K562 (cell line): ENCODE measurements around the gene ZNF467. TPM values are rescaled to one million over a fixed set of nuclear protein-coding genes. Genes with fewer than 3 reads are reported as not detected.
A peak's percentile ranks its signal among the peaks of the same experiment; 100 is the strongest.

ENCODE experiments used
- ATAC-seq: fragments of 200-7000 bp; cut with Tn5 transposase; 3 replicates; pipeline ENCODE4 v1.9.1; 2020; ENCODE audit warnings: moderate library complexity
- BruUV-seq: library from RNA; stranded (reverse); fragments of 400-500 nt; replicated peaks from 2 replicates; lab custom pipeline; 2021; lab: Mats Ljungman, UMichigan
- CTCF ChIA-PET: fragments of 300-600 bp; formaldehyde crosslinking; extraction: SDS; loops from one replicate; lab custom pipeline; 2021; ENCODE audit warnings: low intra/inter-chr PET ratio; lab: Yijun Ruan, JAX
- POLR2A ChIA-PET: fragments of 300-600, 350-650 bp; sonication (Branson Sonifier 250); formaldehyde crosslinking; extraction: SDS; loops from one replicate; lab custom pipeline; 2021; ENCODE audit warnings: antibody characterized with exemption, inconsistent platforms; lab: Yijun Ruan, JAX
- DNase-seq, 4 experiments: peaks; one replicate each; pipeline versions ENCODE4 v3.0.0 to v3.0.0-alpha.2; 2011 to 2018; ENCODE audit warnings: low spot score in 3 of 4, mixed read lengths in 3 of 4; ENCODE audit errors: extremely low read depth in 1 of 4
- FAIRE-seq: peaks from 2 replicates; lab custom pipeline; 2011; peaks lifted over from hg19 to GRCh38; lab: Jason Lieb, UNC
- H2AFZ ChIP-seq: 2 replicates; pipeline ENCODE4 v1.6.0; 2011; ENCODE audit warnings: low read depth, low read length, control low read depth, inconsistent platforms
- H3K27ac ChIP-seq: fragments of 200-600 bp; 3 replicates; pipeline ENCODE4 v1.8.0; 2011; ENCODE audit warnings: low read depth, mild to moderate bottlenecking, control low read depth, inconsistent platforms, low read length, moderate library complexity, mixed read lengths; ENCODE audit errors: extremely low read depth
- H3K27me3 ChIP-seq, 2 experiments: fragments of 300-600 bp in 1 of 2; 2 replicates in 1 of 2; 3 replicates in 1 of 2; pipeline versions ENCODE4 v1.6.0 to v1.8.0; 2011; ENCODE audit warnings: inconsistent platforms in 2 of 2, low read length in 2 of 2, mild to moderate bottlenecking in 1 of 2, mixed read lengths in 1 of 2, moderate library complexity in 1 of 2; ENCODE audit not compliant: control insufficient read depth in 2 of 2, insufficient read depth in 2 of 2
- H3K36me3 ChIP-seq: fragments of 300-600 bp; 3 replicates; pipeline ENCODE4 v1.8.0; 2011; ENCODE audit warnings: mild to moderate bottlenecking, low read length, inconsistent platforms; ENCODE audit not compliant: control insufficient read depth, insufficient read depth
- H3K4me1 ChIP-seq, 2 experiments: fragments of 200-600 bp in 1 of 2; replicated peaks in 1 of 2; 2 replicates in 1 of 2; 3 replicates in 1 of 2; pipeline versions ENCODE4 v1.5.1 to v1.8.0; 2011; ENCODE audit warnings: inconsistent platforms in 2 of 2, low read length in 2 of 2, mild to moderate bottlenecking in 1 of 2, mixed read lengths in 1 of 2, moderate library complexity in 1 of 2; ENCODE audit not compliant: control insufficient read depth in 2 of 2, insufficient read depth in 2 of 2
- H3K4me2 ChIP-seq: 2 replicates; pipeline ENCODE4 v1.6.1; 2011; ENCODE audit warnings: low read length, control low read depth, inconsistent platforms, mixed read lengths; ENCODE audit not compliant: insufficient read depth
- H3K4me3 ChIP-seq: fragments of 200-600 bp; sonication (generic), shearing (Covaris generic); 2 replicates; pipeline ENCODE4 v1.5.1; 2016; ENCODE audit warnings: control low read depth, inconsistent platforms
- H3K79me2 ChIP-seq: fragments of 200-600 bp; 3 replicates; pipeline ENCODE4 v1.8.0; 2011; ENCODE audit warnings: low read length, inconsistent platforms; ENCODE audit not compliant: control insufficient read depth, insufficient read depth
- H3K9ac ChIP-seq, 2 experiments: 2 replicates each; pipeline versions ENCODE4 v1.6.0 to v1.6.1; 2011; ENCODE audit warnings: low read depth in 2 of 2, low read length in 2 of 2, control low read depth in 1 of 2, inconsistent platforms in 1 of 2, mild to moderate bottlenecking in 1 of 2, mixed read lengths in 1 of 2; ENCODE audit not compliant: insufficient read depth in 1 of 2
- H3K9me1 ChIP-seq: one replicate; pipeline ENCODE4 v1.6.0; 2011; ENCODE audit warnings: inconsistent platforms, mild to moderate bottlenecking, low read length, moderate library complexity; ENCODE audit not compliant: control insufficient read depth, insufficient read depth
- H3K9me3 ChIP-seq: replicated peaks from 2 replicates; pipeline ENCODE4 v1.5.1; 2011; ENCODE audit warnings: low read depth, low read length, inconsistent platforms; ENCODE audit not compliant: control insufficient read depth, insufficient read depth
- H4K20me1 ChIP-seq: replicated peaks from 2 replicates; pipeline ENCODE4 v1.6.1; 2011; ENCODE audit warnings: low read length, inconsistent platforms, mixed read lengths; ENCODE audit not compliant: control insufficient read depth, insufficient read depth
- ATF7 ChIP-seq: fragments of 450-650 bp; IDR thresholded peaks from 2 replicates; pipeline ENCODE4 v1.7.1; 2014; ENCODE audit warnings: mild to moderate bottlenecking, moderate library complexity
- BRD9 ChIP-seq: fragments of 450-650 bp; IDR thresholded peaks from 2 replicates; pipeline ENCODE4 v1.6.1; 2018; ENCODE audit warnings: low read depth; ENCODE audit not compliant: partially characterized antibody
- CBX5 ChIP-seq: IDR thresholded peaks from 2 replicates; pipeline ENCODE4 v1.6.1; 2014; ENCODE audit warnings: low read depth, borderline replicate concordance
- CC2D1A ChIP-seq: fragments of 450-650 bp; IDR thresholded peaks from 2 replicates; pipeline ENCODE4 v1.6.1; 2017; ENCODE audit warnings: mild to moderate bottlenecking
- ELF2 ChIP-seq: fragments of 250-450 bp; sonication (Bioruptor Pico); IDR thresholded peaks from 2 replicates; pipeline ENCODE4 v1.5.0; 2021; ENCODE audit warnings: mild to moderate bottlenecking
- IFI16 ChIP-seq: fragments of 250-450 bp; sonication (Bioruptor Pico); IDR thresholded peaks from 2 replicates; pipeline ENCODE4 v2.1.2; 2022; ENCODE audit warnings: mild to moderate bottlenecking, inconsistent platforms
- LCOR ChIP-seq: sonication (generic); formaldehyde crosslinking; IDR thresholded peaks from 2 replicates; pipeline ENCODE4 v1.8.0; 2022; ENCODE audit warnings: mild to moderate bottlenecking, missing genetic modification reagents
- NCOA6 ChIP-seq: fragments of 450-650 bp; IDR thresholded peaks from 2 replicates; pipeline ENCODE4 v1.6.1; 2017; ENCODE audit warnings: mild to moderate bottlenecking
- PHF8 ChIP-seq: fragments of 200-600 bp; sonication (generic); IDR thresholded peaks from 2 replicates; pipeline ENCODE4 v1.6.1; 2012; ENCODE audit warnings: mixed run types, mild to moderate bottlenecking, inconsistent platforms, low read length, moderate library complexity, borderline replicate concordance
- SFPQ ChIP-seq: fragments of 200-400 bp; formaldehyde crosslinking; IDR thresholded peaks from 2 replicates; pipeline ENCODE4 v1.6.1; 2017; ENCODE audit warnings: mild to moderate bottlenecking, low read depth, low read length, moderate library complexity
- TSC22D4 ChIP-seq: fragments of 450-650 bp; IDR thresholded peaks from 2 replicates; pipeline ENCODE4 v1.6.1; 2016; ENCODE audit warnings: missing genetic modification characterization, missing biosample characterization, control low read depth
- U2AF2 ChIP-seq: fragments of 200-400 bp; formaldehyde crosslinking; optimal IDR thresholded peaks from 2 replicates; pipeline ENCODE3; 2017; ENCODE audit warnings: low read depth, mild to moderate bottlenecking, low read length
- ZBTB17 ChIP-seq: fragments of 450-650 bp; formaldehyde crosslinking; IDR thresholded peaks from 2 replicates; pipeline ENCODE4 v1.4.0; 2020; ENCODE audit warnings: mild to moderate bottlenecking
- ZFPM2 ChIP-seq: fragments of 250-450 bp; sonication (Bioruptor Pico); IDR thresholded peaks from 2 replicates; pipeline ENCODE4 v1.5.1; 2022; ENCODE audit warnings: mild to moderate bottlenecking
- WGBS: fragments of 100-300 bp; shearing (Covaris generic); methylation state at CpG from one replicate; pipeline ENCODE4 v1.1.6; 2016; ENCODE audit warnings: low coverage, mixed read lengths; ENCODE audit not compliant: insufficient coverage; ENCODE audit errors: missing lambda C conversion rate; 5-methylcytosine and 5-hydroxymethylcytosine counted together
- in situ Hi-C: fragments of 300-500 bp; cut with MboI; formaldehyde crosslinking; loops from 4 replicates; pipeline ENCODE4 v1.15.0; 2018; ENCODE audit warnings: inconsistent platforms, mixed read lengths
- intact Hi-C: fragments of 100-400 bp; cut with micrococcal nuclease; formaldehyde crosslinking; loops from 2 replicates; pipeline ENCODE4 v1.14.2; 2022
- polyA plus RNA-seq, 8 experiments: library from polyadenylated mRNA; depleted of rRNA in 4 of 8; stranded (reverse) in 5 of 8; unstranded in 3 of 8; fragments of >200 nt; fragmentation: Nextera tagmentation in 2 of 8; fragmentation: Illumina TruSeq in 1 of 8; extraction: Ambion mirVana in 2 of 8; extraction: Trizol in 1 of 8; gene quantifications; 2 replicates each; pipeline versions ENCODE4 v1.2.1 to v1.2.3, GENCODE V29; 2011 to 2014; ENCODE audit warnings: inconsistent platforms in 1 of 8, missing spikeins in 1 of 8
- total RNA-seq, 7 experiments: library from RNA; depleted of rRNA in 6 of 7; stranded (reverse); fragments of >200 nt in 6 of 7; fragmentation: Illumina TruSeq in 2 of 7; extraction: Trizol in 2 of 7; gene quantifications; 2 replicates each; pipeline versions ENCODE4 v1.2.1 to v1.2.3, GENCODE V29; 2011 to 2021; ENCODE audit warnings: low replicate concordance in 1 of 7
- TF ChIP-seq, protein P1 (sequence below): sonication (generic); formaldehyde crosslinking; IDR thresholded peaks from 2 replicates; pipeline ENCODE4 v1.8.0; 2022; ENCODE audit warnings: missing genetic modification reagents, mild to moderate bottlenecking, borderline replicate concordance

The ZNF467 gene
- total and polyA plus RNA-seq, 9 of the 15 experiments (the other 6 are each of a cell fraction or from before 2014, with no cell fraction given), result 0.32 to 14.2 (median 1.7) TPM

GRCh38 chr7:149716932-149717307, 56.5 kb downstream of the ZNF467 start:
- BruUV-seq, result no TSS peak
- peaks cover 14% of the 10 kb centered on the region for H4K20me1 ChIP-seq
- H3K4me1 ChIP-seq, result peaks cover 44 to 71% of the 10 kb centered on the region in 2 experiments
- H3K9me3 ChIP-seq, result peaks cover 6% of the 10 kb centered on the region; the same call in 1 of the 2 replicates
- CTCF ChIA-PET, result no interaction called here
- intact Hi-C loops (no loop called here), in situ Hi-C loops (no loop called here)
- H3K27ac ChIP-seq, result no peak overlapping the region; the same call in 2 of the 3 replicates
- TF ChIP-seq BRD9 (no peak), CC2D1A (no peak), SFPQ (no peak), NCOA6 (no peak), U2AF2 (no peak), TSC22D4 (no peak), LCOR (CRISPR knock-in tag) (no peak), ELF2 (CRISPR knock-in tag) (no peak), ZBTB17 (CRISPR knock-in tag) (no peak), ATF7 (no peak), CBX5 (no peak), PHF8 (no peak), IFI16 (CRISPR knock-in tag) (no peak), ZFPM2 (CRISPR knock-in tag) (no peak)
- TF ChIP-seq, protein P1, sequence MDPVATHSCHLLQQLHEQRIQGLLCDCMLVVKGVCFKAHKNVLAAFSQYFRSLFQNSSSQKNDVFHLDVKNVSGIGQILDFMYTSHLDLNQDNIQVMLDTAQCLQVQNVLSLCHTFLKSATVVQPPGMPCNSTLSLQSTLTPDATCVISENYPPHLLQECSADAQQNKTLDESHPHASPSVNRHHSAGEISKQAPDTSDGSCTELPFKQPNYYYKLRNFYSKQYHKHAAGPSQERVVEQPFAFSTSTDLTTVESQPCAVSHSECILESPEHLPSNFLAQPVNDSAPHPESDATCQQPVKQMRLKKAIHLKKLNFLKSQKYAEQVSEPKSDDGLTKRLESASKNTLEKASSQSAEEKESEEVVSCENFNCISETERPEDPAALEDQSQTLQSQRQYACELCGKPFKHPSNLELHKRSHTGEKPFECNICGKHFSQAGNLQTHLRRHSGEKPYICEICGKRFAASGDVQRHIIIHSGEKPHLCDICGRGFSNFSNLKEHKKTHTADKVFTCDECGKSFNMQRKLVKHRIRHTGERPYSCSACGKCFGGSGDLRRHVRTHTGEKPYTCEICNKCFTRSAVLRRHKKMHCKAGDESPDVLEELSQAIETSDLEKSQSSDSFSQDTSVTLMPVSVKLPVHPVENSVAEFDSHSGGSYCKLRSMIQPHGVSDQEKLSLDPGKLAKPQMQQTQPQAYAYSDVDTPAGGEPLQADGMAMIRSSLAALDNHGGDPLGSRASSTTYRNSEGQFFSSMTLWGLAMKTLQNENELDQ (CRISPR knock-in tag), result no peak
- POLR2A ChIA-PET, result interaction anchor here (1.3 to 1.6 kb wide), 2 partner anchors 26 to 31 kb away, joined by 4 to 8 read pairs; no protein-coding TSS in a partner anchor
- ATAC-seq (no peak), FAIRE-seq (no peak), DNase-seq (no peak)
- peak overlapping the region; percentile 92; the same call in 1 of the 2 replicates for H3K4me2 ChIP-seq
- peaks cover 28% of the 10 kb centered on the region for H3K79me2 ChIP-seq
- H3K36me3 ChIP-seq, result peaks cover 27% of the 10 kb centered on the region; the same call in 2 of the 3 replicates
- H3K9ac ChIP-seq, result peak overlapping the region in 1 of 2 experiments; percentile 94; a peak in 1 of 4 replicates
- no peaks in the 10 kb centered on the region for H3K27me3 ChIP-seq
- H3K4me3 ChIP-seq, result no peak overlapping the region
- 95% methylated on average over 4 of the region's 4 CpGs for WGBS
- H2AFZ ChIP-seq, result no peak overlapping the region
- H3K9me1 ChIP-seq, result peaks cover 3% of the 10 kb centered on the region
